NCI-H510A treated with DMSO at 0.1 percent for 48 hours (cell line): ENCODE data around the gene STAT5A.
A peak's percentile ranks its signal among the peaks of the same experiment; 100 is the strongest.
"Not testable (repeated sequence)": the region's sequence is repeated elsewhere in the genome, so short reads cannot be mapped to it uniquely, and the experiment has no call there.

Source experiments
- DNase-seq: peaks from one replicate; lab custom pipeline; 2025; lab: John Stamatoyannopoulos, UW

The STAT5A gene

GRCh38 chr17:42308446-42308845 lies 20.1 kb downstream of the STAT5A start:
- no peak for DNase-seq

- DNase-seq: no peak
These were observed 20.8 kb downstream of the STAT5A start for GRCh38 chr17:42309142-42309541.

DNA sequence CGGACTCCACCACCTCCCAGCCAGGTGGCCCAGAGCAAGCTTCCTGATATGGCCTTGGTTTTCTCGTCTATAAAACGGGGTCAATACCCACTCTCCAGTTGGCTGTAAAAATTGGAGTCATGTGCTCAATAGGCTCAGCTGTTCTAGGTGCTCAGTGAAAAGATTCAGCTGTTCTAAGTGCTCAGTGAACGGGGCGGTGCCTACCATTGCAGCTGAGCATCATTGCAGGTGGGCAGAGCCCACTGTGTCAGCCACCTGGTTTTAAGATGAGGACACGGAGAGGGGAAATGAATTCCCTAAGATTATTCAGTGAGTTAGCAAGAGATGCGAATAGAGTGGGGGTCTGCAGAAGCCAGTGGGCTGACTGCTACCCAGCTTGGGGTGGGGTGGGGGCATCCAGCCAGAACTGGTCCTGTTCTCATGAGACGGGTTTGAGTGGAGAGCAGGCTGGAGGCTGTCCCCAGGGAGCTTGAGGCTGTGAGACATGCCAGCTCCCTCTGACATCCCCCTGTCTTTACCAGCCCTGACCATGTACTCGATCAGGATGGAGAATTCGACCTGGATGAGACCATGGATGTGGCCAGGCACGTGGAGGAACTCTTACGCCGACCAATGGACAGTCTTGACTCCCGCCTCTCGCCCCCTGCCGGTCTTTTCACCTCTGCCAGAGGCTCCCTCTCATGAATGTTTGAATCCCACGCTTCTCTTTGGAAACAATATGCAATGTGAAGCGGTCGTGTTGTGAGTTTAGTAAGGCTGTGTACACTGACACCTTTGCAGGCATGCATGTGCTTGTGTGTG lies 21.9 kb downstream of the STAT5A start:
- DNase-seq: no peak

DNA sequence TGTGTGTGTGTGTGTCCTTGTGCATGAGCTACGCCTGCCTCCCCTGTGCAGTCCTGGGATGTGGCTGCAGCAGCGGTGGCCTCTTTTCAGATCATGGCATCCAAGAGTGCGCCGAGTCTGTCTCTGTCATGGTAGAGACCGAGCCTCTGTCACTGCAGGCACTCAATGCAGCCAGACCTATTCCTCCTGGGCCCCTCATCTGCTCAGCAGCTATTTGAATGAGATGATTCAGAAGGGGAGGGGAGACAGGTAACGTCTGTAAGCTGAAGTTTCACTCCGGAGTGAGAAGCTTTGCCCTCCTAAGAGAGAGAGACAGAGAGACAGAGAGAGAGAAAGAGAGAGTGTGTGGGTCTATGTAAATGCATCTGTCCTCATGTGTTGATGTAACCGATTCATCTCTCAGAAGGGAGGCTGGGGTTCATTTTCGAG lies 22.5 kb downstream of the STAT5A start:
- no peak for DNase-seq

GRCh38 chr17:42311240-42312034 lies 23.1 kb downstream of the STAT5A start:
- peak; percentile 84 for DNase-seq

DNA sequence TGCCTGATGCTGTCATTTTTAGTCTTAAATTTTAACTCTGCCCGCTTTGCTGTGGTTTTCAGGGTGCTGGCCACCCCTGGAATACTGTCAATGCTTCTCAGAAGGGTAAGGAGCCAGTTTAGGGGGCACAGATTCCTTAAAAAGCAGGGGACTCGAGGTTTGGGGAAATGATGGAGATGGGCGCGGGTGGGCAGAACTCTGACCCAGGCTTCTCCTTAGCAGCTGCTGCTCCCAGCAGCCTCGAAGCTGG lies 23.7 kb downstream of the STAT5A start:
- DNase-seq: no peak

GRCh38 chr17:42312285-42313130 lies 24.2 kb downstream of the STAT5A start:
- peak; percentile 73 for DNase-seq

GRCh38 chr17:42313389-42313772 lies 25.1 kb downstream of the STAT5A start:
- no peak for DNase-seq

- no peak for DNase-seq
These were observed 25.7 kb downstream of the STAT5A start for GRCh38 chr17:42313773-42314566.

GRCh38 chr17:42315402-42316156 lies 27.3 kb downstream of the STAT5A start:
- no peak for DNase-seq

GRCh38 chr17:42316755-42317154 lies 28.5 kb downstream of the STAT5A start:
- no peak for DNase-seq

GRCh38 chr17:42317266-42317845 lies 29.1 kb downstream of the STAT5A start:
- DNase-seq: no peak

GRCh38 chr17:42317967-42318366 lies 29.7 kb downstream of the STAT5A start:
- DNase-seq: not testable (repeated sequence)

DNA sequence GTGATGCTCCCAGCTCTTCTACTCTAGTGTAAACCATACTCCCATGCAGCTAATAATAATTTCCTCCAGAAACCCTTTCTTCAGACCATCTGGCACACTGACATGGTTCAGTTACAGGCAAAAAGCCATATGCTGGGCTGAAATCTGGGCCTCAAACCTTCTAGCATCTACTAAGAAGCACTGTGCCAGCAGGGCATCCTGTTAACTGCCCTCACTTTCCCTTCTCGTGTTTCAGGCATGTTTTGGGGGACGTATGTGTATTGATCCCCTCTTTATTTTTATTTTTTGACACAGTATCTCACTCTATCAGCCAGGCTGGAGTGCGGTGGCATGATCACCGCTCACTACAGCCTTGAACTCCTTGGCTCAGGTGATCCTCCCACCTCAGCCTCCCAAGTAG lies 33.3 kb downstream of the STAT5A start:
- no peak for DNase-seq

- peak; percentile 86 for DNase-seq
These were observed 34.3 kb downstream of the STAT5A start for GRCh38 chr17:42322382-42323267.

GRCh38 chr17:42323268-42323773 lies 35.0 kb downstream of the STAT5A start:
- no peak for DNase-seq

GRCh38 chr17:42325026-42325425 lies 36.7 kb downstream of the STAT5A start:
- DNase-seq: no peak

DNA sequence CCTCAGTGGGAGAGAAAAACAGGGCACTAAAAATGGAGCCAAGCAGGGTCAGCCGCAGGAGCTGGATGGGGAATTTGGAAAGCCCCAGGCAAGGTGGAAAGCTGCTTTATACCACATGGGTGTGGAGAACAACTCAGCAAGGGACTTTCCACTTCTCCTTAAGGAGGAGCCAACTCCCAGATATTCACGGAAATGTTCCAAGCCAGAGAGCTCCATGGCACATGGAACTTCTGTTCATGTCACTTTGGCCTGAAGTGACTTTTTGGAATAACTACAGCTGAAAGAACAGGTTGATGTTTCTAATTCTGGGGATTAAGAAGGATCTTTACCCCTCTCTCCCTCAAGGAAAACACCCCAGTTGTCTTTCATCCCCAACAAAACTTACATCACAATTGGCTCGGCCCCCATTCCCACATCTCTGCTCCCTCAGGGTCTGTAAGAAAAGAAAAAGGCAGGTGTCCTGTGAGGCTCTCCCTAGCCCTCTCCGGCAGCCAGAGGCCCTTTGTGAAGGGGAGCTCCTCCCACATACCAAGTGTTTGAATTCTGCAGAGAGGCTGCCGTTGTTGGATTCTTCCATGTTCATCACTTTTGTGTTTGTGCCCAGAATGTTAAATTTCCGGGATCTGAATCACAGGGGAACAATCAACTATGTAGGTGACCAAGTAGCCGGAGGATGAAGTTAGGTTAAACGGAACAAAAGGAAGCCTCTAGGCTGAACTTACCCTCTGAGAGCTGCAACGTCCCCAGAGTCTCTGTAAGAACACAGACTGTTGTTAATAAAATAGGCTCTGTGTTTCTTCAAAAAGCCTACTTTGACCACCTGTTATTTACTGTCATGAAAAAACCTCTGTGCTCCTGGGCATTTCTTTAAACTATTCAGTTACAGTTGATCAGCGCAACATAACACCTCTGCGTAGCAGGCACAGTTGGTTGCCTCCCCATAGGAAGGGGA lies 41.0 kb downstream of the STAT5A start:
- DNase-seq: no peak
